HepG2 (cell line): ENCODE data around the gene IER5L. TPM values are rescaled to one million over a fixed set of nuclear protein-coding genes. Genes with fewer than 3 reads are reported as not detected.

Experiments
- ATAC-seq: fragments of 200-7000 bp; cut with Tn5 transposase; 3 replicates; pipeline ENCODE4 v1.9.1; 2020; ENCODE audit warnings: mild to moderate bottlenecking, moderate library complexity
- BruUV-seq: library from RNA; stranded (reverse); fragments of 400-500 nt; replicated peaks from 2 replicates; lab custom pipeline; 2021; lab: Mats Ljungman, UMichigan
- CTCF ChIA-PET: fragments of 300-600 bp; formaldehyde crosslinking; extraction: SDS; loops from one replicate; lab custom pipeline; 2021; ENCODE audit warnings: low total read pairs, inconsistent platforms, low intra/inter-chr PET ratio; lab: Yijun Ruan, JAX
- POLR2A ChIA-PET: fragments of 350-600 bp; sonication (Branson Sonifier 250); formaldehyde crosslinking; loops from one replicate; lab custom pipeline; 2020; ENCODE audit warnings: antibody characterized with exemption, inconsistent platforms; lab: Yijun Ruan, JAX
- DNase-seq: peaks from one replicate; pipeline ENCODE4 v3.0.0-alpha.2; 2015; ENCODE audit warnings: low spot score
- FAIRE-seq: peaks from 3 replicates; lab custom pipeline; 2011; peaks lifted over from hg19 to GRCh38; lab: Jason Lieb, UNC
- H2AFZ ChIP-seq: one replicate; pipeline ENCODE4 v1.6.1; 2011; ENCODE audit warnings: low read length, inconsistent platforms
- H3K27ac ChIP-seq: fragments of 300-600 bp; 3 replicates; pipeline ENCODE4 v1.8.0; 2011; ENCODE audit warnings: mixed run types, mild to moderate bottlenecking, mixed read lengths, low read length, inconsistent platforms; ENCODE audit not compliant: insufficient read depth; ENCODE audit errors: extremely low read length
- H3K27me3 ChIP-seq, 2 experiments: fragments of 200-600 bp in 1 of 2; 2 replicates in 1 of 2; 3 replicates in 1 of 2; pipeline versions ENCODE4 v1.6.0 to v1.8.0; 2011; ENCODE audit warnings: low read length in 2 of 2, mild to moderate bottlenecking in 2 of 2, moderate library complexity in 2 of 2, inconsistent platforms in 1 of 2; ENCODE audit not compliant: insufficient read depth in 2 of 2, control insufficient read depth in 1 of 2
- H3K36me3 ChIP-seq, 2 experiments: fragments of 200-600 bp in 1 of 2; replicated peaks in 1 of 2; 2 replicates in 1 of 2; 3 replicates in 1 of 2; pipeline versions ENCODE4 v1.5.1 to v1.8.0; 2011; ENCODE audit warnings: low read length in 2 of 2, inconsistent platforms in 1 of 2; ENCODE audit not compliant: insufficient read depth in 2 of 2, control insufficient read depth in 1 of 2
- H3K4me1 ChIP-seq: 2 replicates; pipeline ENCODE4 v1.5.1; 2012; ENCODE audit warnings: low read length, inconsistent platforms; ENCODE audit not compliant: insufficient read depth
- H3K4me2 ChIP-seq: 2 replicates; pipeline ENCODE4 v1.6.0; 2011; ENCODE audit warnings: low read depth, low read length, inconsistent platforms
- H3K4me3 ChIP-seq, 3 experiments: fragments of 200-600 bp in 1 of 3; sonication (generic), shearing (Covaris generic) in 1 of 3; replicated peaks in 1 of 3; 2 replicates each; pipeline ENCODE4 v1.5.1; 2011 to 2016; ENCODE audit warnings: low read length in 3 of 3, inconsistent platforms in 2 of 3, low read depth in 2 of 3, mild to moderate bottlenecking in 2 of 3, control low read depth in 1 of 3, mixed read lengths in 1 of 3; ENCODE audit not compliant: insufficient read depth in 1 of 3
- H3K79me2 ChIP-seq: one replicate; pipeline ENCODE4 v1.6.1; 2011; ENCODE audit warnings: low read length, inconsistent platforms; ENCODE audit not compliant: insufficient read depth
- H3K9ac ChIP-seq: 2 replicates; pipeline ENCODE4 v1.6.0; 2011; ENCODE audit warnings: mild to moderate bottlenecking, low read depth, low read length, inconsistent platforms; ENCODE audit not compliant: insufficient read depth
- H3K9me3 ChIP-seq: 2 replicates; pipeline ENCODE4 v1.5.1; 2012; ENCODE audit warnings: mild to moderate bottlenecking, low read length
- H4K20me1 ChIP-seq: 2 replicates; pipeline ENCODE4 v1.6.0; 2011; ENCODE audit warnings: inconsistent platforms, mild to moderate bottlenecking, low read length, moderate library complexity; ENCODE audit not compliant: insufficient read depth
- CBX5 ChIP-seq: sonication (generic); formaldehyde crosslinking; IDR thresholded peaks from 2 replicates; pipeline ENCODE4 v1.4.0; 2020; ENCODE audit warnings: missing genetic modification reagents, borderline replicate concordance
- GABPB1 ChIP-seq: IDR thresholded peaks from 2 replicates; pipeline ENCODE4 v1.6.1; 2016; ENCODE audit warnings: mild to moderate bottlenecking, missing genetic modification reagents, moderate library complexity, missing compliant biosample characterization
- HMG20B ChIP-seq: conservative IDR thresholded peaks from 2 replicates; pipeline ENCODE4 v1.6.1; 2016; ENCODE audit warnings: missing genetic modification reagents, missing compliant biosample characterization
- MED1 ChIP-seq: sonication (generic); formaldehyde crosslinking; IDR thresholded peaks from 2 replicates; pipeline ENCODE4 v1.4.0; 2020; ENCODE audit warnings: missing genetic modification reagents
- NPAS2 ChIP-seq: sonication (generic); formaldehyde crosslinking; IDR thresholded peaks from 2 replicates; pipeline ENCODE4 v1.8.0; 2022; ENCODE audit warnings: mild to moderate bottlenecking, missing genetic modification reagents, borderline replicate concordance
- PAWR ChIP-seq: sonication (generic); formaldehyde crosslinking; IDR thresholded peaks from 2 replicates; pipeline ENCODE4 v1.4.0; 2020; ENCODE audit warnings: missing genetic modification reagents, mild to moderate bottlenecking, borderline replicate concordance
- RARA ChIP-seq: IDR thresholded peaks from 2 replicates; pipeline ENCODE4 v1.6.1; 2016; ENCODE audit warnings: missing genetic modification reagents, missing compliant biosample characterization
- RORA ChIP-seq: sonication (generic); formaldehyde crosslinking; IDR thresholded peaks from 2 replicates; pipeline ENCODE4 v1.5.0; 2020; ENCODE audit warnings: mild to moderate bottlenecking, missing genetic modification reagents, moderate library complexity
- SAFB2 ChIP-seq: sonication (generic); formaldehyde crosslinking; IDR thresholded peaks from 2 replicates; pipeline ENCODE4 v1.5.1; 2020; ENCODE audit warnings: missing genetic modification reagents, low read depth, mild to moderate bottlenecking, borderline replicate concordance
- SALL2 ChIP-seq: sonication (generic); formaldehyde crosslinking; IDR thresholded peaks from 2 replicates; pipeline ENCODE4 v1.8.1; 2023; ENCODE audit warnings: mild to moderate bottlenecking, missing genetic modification reagents, inconsistent platforms
- SSRP1 ChIP-seq: IDR thresholded peaks from 2 replicates; pipeline ENCODE4 v1.6.1; 2016; ENCODE audit warnings: control low read depth
- ZFY ChIP-seq: sonication (generic); formaldehyde crosslinking; IDR thresholded peaks from 2 replicates; pipeline ENCODE4 v1.4.0; 2020; ENCODE audit warnings: missing genetic modification reagents
- ZNF382 ChIP-seq: sonication (generic); formaldehyde crosslinking; IDR thresholded peaks from 2 replicates; pipeline ENCODE4 v1.5.0; 2020; ENCODE audit warnings: missing genetic modification reagents, mild to moderate bottlenecking, borderline replicate concordance
- ZNF510 ChIP-seq: sonication (generic); formaldehyde crosslinking; IDR thresholded peaks from 2 replicates; pipeline ENCODE4 v1.4.0; 2020; ENCODE audit warnings: low read depth, mild to moderate bottlenecking, missing genetic modification reagents
- ZNF550 ChIP-seq: sonication (generic); formaldehyde crosslinking; IDR thresholded peaks from 2 replicates; pipeline ENCODE4 v1.4.0; 2020; ENCODE audit warnings: mild to moderate bottlenecking, missing genetic modification reagents, borderline replicate concordance
- ZNF772 ChIP-seq: sonication (generic); formaldehyde crosslinking; IDR thresholded peaks from 2 replicates; pipeline ENCODE4 v1.5.0; 2020; ENCODE audit warnings: mild to moderate bottlenecking, missing genetic modification reagents
- ZNF776 ChIP-seq: sonication (generic); formaldehyde crosslinking; IDR thresholded peaks from 2 replicates; pipeline ENCODE4 v1.4.0; 2020; ENCODE audit warnings: mild to moderate bottlenecking, missing genetic modification reagents
- ZSCAN22 ChIP-seq: sonication (generic); formaldehyde crosslinking; IDR thresholded peaks from 2 replicates; pipeline ENCODE4 v1.4.0; 2020; ENCODE audit warnings: mild to moderate bottlenecking, missing genetic modification reagents
- WGBS: methylation state at CpG from one replicate; pipeline ENCODE4 v1.1.6; 2017; ENCODE audit warnings: low lambda C conversion rate; 5-methylcytosine and 5-hydroxymethylcytosine counted together
- in situ Hi-C: cut with HindIII; loops from 2 replicates; pipeline ENCODE4 v1.10.0; 2017; ENCODE audit warnings: low pct_unique_long_range_greater_than_20kb; ENCODE audit not compliant: extremely low pct_ligation_motif_present
- intact Hi-C: fragments of 100-400 bp; cut with micrococcal nuclease; formaldehyde crosslinking; loops from one replicate; pipeline ENCODE4 v1.10.0; 2022; ENCODE audit not compliant: unreplicated experiment
- polyA plus RNA-seq, 8 experiments: library from polyadenylated mRNA; depleted of rRNA in 3 of 8; stranded (reverse) in 7 of 8; unstranded in 1 of 8; fragments of >200 nt; fragmentation: Illumina TruSeq in 4 of 8; extraction: Trizol in 4 of 8; gene quantifications; 2 replicates each; pipeline versions ENCODE4 v1.2.1 to v1.2.3, GENCODE V29; 2011 to 2016; ENCODE audit warnings: low read depth in 4 of 8, missing spikeins in 1 of 8, mixed read lengths in 1 of 8; ENCODE audit not compliant: insufficient read depth in 1 of 8
- total RNA-seq, 5 experiments: library from RNA; depleted of rRNA; stranded (reverse); fragments of >200 nt; fragmentation: Illumina TruSeq; extraction: Trizol; gene quantifications; 2 replicates each; pipeline ENCODE4 v1.2.3, GENCODE V29; 2016; ENCODE audit warnings: low read depth in 1 of 5
- TF ChIP-seq, protein P1 (sequence below): sonication (generic); formaldehyde crosslinking; IDR thresholded peaks from 2 replicates; pipeline ENCODE4 v1.5.0; 2020; ENCODE audit warnings: mild to moderate bottlenecking, low read depth, missing genetic modification reagents, borderline replicate concordance
- TF ChIP-seq, protein P2 (sequence below): sonication (generic); formaldehyde crosslinking; IDR thresholded peaks from 2 replicates; pipeline ENCODE4 v1.9.0; 2021; ENCODE audit warnings: missing genetic modification reagents, mild to moderate bottlenecking, borderline replicate concordance

The IER5L gene
- total and polyA plus RNA-seq, 2 of the 13 experiments (the other 11 are each of a cell fraction or from before 2014, with no cell fraction given), result 1.8 to 3.3 TPM

DNA sequence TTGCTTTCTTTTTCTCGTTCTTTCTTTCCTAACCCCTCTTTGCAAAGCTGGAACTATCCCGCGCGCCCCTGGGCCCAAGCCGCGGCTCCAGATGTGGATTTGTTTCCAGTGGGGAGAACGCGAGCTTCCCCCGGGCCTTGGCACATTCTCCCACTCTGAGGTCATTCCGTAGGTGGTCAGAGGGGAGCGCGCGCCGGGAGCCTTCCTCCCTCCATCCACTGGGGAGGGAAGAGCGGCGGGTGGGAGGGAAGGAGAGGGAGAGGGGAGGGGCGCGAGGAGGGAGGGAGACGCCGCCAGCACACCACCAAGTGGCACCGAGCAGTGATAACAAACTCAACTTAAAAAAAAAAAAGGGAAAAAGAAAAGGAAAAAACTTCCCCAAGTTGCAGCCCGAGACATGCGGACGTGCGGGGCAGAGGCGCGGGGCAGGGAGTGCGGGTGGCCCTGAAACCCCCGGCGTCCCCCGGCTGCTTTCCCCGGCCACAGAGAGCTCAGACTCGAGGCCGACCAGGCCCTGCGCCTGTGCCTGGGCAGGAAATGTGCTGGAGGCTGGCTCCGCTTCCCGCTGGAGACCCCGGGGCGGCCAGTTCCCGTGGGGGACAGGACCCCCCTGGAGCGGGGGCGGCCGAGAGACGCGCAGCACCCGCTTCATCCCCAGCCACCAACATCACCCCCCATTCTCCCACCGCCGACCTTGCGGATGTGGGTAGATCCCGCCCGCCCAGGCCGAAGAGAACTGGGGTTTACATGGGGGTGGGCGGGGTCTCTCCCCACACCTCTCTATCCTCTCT, 3.1 kb downstream of the IER5L start (continued):
- no peak for TF ChIP-seq RORA
- TF ChIP-seq, protein P1, sequence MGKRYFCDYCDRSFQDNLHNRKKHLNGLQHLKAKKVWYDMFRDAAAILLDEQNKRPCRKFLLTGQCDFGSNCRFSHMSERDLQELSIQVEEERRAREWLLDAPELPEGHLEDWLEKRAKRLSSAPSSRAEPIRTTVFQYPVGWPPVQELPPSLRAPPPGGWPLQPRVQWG (CRISPR knock-in tag), result no peak
- no peak for TF ChIP-seq SALL2 (CRISPR knock-in tag)
- TF ChIP-seq HMG20B, result peak; percentile 29; the same call in 1 of the 2 replicates
- peak; percentile 77 for TF ChIP-seq ZFY (CRISPR knock-in tag)
- TF ChIP-seq SSRP1 (CRISPR knock-in tag), result peak; percentile 55; the same call in 1 of the 2 replicates

DNA sequence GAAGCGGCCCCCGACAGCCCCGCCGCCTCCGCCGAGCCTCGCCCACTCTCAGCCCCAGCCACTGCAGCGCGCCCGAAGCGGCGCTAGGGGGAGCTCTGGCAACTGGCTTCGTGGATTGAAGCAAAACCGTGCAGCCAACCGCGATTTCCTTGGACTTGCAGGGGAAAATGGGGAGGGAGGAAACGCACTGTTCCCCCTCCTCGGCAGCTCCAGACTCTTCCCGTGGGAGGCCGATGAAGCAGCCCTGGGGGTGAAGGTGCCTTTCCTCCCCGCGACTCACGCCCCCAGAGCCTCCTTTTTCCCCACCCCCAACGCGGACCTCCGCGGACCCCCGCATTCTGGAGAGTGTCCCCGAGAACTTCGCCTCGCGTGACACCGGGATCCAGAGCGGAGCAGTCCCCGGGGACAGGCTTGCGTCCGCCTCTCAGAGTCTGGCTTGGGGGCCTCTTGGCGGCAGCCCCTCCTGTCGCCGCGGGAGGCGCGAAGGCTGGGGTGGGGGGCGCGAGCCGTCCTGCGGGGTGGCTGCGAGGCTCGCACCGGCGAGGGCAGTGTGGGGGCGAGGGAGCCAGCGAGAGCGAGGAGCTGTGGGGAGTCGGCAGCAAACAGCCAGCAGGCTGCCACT, 3.8 kb downstream of the IER5L start:
- H3K4me2 ChIP-seq, result peak overlapping the region; percentile 94
- FAIRE-seq, result no peak
- TF ChIP-seq ZNF550 (CRISPR knock-in tag) (no peak), NPAS2 (CRISPR knock-in tag) (no peak), GABPB1 (CRISPR knock-in tag) (peak; percentile 67), SAFB2 (0 out of 2 replicates have a peak, but pooled peaks have one; percentile 68), CBX5 (CRISPR knock-in tag) (0 out of 2 replicates have a peak, but pooled peaks have one; percentile 21), ZSCAN22 (CRISPR knock-in tag) (no peak), PAWR (CRISPR knock-in tag) (no peak), ZNF772 (CRISPR knock-in tag) (peak; percentile 72; the same call in 1 of the 2 replicates), ZNF776 (CRISPR knock-in tag) (no peak), ZNF510 (CRISPR knock-in tag) (no peak), RARA (CRISPR knock-in tag) (0 out of 2 replicates have a peak, but pooled peaks have one; percentile 25), MED1 (peak; percentile 48; the same call in 1 of the 2 replicates), ZNF382 (CRISPR knock-in tag) (no peak)
- TF ChIP-seq, protein P2, sequence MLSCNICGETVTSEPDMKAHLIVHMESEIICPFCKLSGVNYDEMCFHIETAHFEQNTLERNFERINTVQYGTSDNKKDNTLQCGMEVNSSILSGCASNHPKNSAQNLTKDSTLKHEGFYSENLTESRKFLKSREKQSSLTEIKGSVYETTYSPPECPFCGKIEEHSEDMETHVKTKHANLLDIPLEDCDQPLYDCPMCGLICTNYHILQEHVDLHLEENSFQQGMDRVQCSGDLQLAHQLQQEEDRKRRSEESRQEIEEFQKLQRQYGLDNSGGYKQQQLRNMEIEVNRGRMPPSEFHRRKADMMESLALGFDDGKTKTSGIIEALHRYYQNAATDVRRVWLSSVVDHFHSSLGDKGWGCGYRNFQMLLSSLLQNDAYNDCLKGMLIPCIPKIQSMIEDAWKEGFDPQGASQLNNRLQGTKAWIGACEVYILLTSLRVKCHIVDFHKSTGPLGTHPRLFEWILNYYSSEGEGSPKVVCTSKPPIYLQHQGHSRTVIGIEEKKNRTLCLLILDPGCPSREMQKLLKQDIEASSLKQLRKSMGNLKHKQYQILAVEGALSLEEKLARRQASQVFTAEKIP (CRISPR knock-in tag), result no peak

More for the DNA sequence above, 3.8 kb downstream of the IER5L start:
- Histone ChIP-seq H4K20me1 (peaks cover 3% of the 10 kb centered on the region; the same call in 1 of the 2 replicates), H3K27me3 (peaks cover 11 to 38% of the 10 kb centered on the region in 2 experiments), H3K4me3 (peak overlapping the region; percentile 83 to 93 (median 90)), H3K36me3 (no peaks in the 10 kb centered on the region), H3K9ac (peak overlapping the region; percentile 78), H2AFZ (no peak overlapping the region), H3K9me3 (no peaks in the 10 kb centered on the region), H3K79me2 (peaks cover 5% of the 10 kb centered on the region), H3K27ac (peak overlapping the region; percentile 49), H3K4me1 (peaks cover 47% of the 10 kb centered on the region)
- BruUV-seq, result TSS peak; percentile 59
- peak; percentile 42 for ATAC-seq
- DNase-seq, result peak; percentile 68
- ChIA-PET CTCF (interaction anchor here (1.7 kb wide), 1 partner anchor 437 kb away, joined by 9 read pairs; no protein-coding TSS in a partner anchor), POLR2A (interaction anchor here (0.7 to 5.6 kb wide), 21 partner anchors 9 to 452 kb away, joined by 3 to 55 read pairs (median 5); partner anchors contain the start of gene NTMT1)
- in situ Hi-C loops (loop anchor here (10.0 kb wide), 2 partner anchors 301 to 441 kb away; no protein-coding TSS in a partner anchor), intact Hi-C loops (loop anchor here (10.0 kb wide), 3 partner anchors 171 to 451 kb away; partner anchors contain the start of genes C9orf50 and NTMT1)
- 1% methylated on average over 21 of the region's 55 CpGs for WGBS
